SHP77 (cell line): ENCODE measurements around the gene ASAP2.

Experiments
- DNase-seq, 2 experiments: peaks; one replicate each; lab custom pipeline; 2025; lab: John Stamatoyannopoulos, UW

Gene ASAP2

DNA sequence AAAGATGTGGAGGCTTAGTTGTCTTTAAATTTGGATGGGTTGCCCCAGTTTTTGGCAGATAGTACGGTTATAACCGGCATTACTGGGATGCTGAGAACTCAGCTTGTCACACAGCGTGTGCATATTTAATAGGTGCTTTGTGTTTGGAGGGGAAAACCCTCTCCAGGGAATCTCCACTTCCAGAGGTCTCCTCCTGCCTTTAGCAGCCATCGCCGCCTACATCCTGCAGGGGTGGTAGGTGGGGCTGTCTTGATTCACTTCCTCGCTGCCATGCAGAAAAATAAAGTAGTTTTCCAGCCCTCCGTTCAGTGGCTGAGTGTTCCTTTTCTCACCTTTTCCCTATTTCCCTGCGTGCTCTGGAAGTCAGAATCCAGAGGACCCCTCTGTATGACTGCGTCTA is 140.3 kb downstream of the ASAP2 start:
- DNase-seq = no peak

DNA sequence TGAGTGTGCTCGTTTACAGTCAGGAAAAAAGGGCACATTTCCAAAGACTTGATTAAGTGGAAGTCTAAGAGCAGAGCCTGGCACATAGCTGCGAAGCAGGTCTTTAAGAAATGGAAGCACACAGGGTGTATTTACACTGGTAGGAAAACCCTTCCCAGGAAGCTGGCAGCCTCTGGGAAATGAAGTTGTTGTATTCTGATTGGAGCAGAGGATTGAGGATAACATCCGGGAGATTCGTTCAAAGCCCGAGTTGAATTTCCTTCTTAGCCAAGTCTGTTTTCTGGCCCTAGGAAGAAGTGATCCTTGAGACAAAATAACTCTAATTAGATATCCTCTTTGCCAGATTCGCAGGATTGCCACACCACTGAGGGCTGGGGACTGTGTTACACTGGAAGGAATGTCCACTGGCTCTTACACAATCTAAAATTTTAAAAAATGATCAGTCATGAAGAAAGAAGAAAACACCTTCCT is 140.8 kb downstream of the ASAP2 start:
- DNase-seq = no peak

DNA sequence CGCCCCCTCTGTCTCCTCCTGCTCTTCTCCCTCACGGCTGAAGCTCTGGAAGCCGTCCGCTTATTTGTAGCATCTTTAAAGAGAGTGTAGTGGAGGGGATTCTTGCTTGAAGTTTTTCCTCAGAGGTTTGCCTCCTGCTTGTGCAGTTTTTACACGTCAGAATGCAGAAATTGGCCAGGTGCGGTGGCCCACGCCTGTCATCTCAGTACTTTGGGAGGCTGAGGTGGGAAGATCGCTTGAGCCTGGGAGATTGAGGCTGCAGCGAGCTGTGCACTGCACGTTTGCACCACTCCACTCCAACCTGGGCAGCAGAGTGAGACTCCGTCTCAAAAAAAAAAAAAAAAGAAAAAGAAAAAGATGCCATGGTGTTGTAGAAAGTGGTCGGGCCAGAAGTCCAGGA is 147.7 kb downstream of the ASAP2 start:
- DNase-seq = no peak

DNA sequence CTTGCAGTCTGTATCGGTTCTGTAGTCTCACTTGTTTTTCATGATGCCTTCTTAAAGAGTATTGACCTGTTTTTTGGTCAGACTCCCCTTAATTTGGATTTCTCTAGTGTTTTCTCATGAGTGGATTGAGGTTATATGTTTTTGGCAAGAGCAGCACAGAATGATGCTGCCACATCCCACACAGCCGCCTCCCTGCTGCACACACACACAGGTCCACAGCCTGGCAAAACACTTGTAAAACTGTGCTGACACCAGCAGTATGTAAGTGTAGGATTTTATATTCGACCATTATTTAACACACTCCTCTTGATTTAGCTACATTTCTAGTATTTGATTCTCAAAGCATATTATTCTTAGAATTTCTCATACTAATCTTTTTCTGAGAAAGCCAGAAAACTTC is 148.7 kb downstream of the ASAP2 start:
- DNase-seq = no peak

DNA sequence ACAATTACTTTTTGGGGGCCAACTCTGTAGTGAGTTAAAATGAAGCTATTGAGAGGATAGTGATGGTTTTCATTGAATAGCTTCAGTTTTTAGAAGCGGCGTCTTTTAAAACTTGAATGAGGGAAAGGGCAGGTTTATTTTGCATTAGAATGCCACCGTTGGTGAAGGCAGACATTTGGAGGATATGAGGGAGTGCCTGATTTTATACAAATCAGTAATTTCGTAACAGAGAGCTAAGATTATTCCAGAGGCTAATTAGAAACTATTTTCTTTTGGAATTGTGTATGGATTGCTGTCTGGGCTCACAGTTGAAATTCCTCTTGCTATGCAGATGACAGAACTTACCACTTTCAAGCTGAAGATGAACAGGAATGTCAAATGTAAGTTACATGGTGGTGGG is 149.1 kb downstream of the ASAP2 start:
- no peak for DNase-seq

DNA sequence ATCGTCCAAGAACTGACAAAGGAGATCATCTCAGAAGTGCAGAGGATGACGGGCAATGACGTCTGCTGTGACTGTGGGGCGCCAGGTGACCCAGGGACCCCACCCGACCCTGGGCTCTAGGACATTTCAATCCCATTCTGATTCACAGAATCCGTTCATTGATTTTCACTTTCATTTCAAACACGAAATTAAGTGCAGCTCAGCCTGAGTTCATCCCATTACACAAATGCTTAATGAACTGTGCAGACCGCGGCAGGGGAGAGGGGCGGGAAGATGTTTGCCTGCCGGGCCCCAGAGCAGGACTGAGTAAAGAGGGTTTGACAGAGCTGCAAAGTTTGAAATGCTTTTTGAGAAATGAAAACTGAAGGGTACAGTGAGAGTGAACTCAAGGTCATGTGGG is 149.6 kb downstream of the ASAP2 start:
- no peak for DNase-seq

DNA sequence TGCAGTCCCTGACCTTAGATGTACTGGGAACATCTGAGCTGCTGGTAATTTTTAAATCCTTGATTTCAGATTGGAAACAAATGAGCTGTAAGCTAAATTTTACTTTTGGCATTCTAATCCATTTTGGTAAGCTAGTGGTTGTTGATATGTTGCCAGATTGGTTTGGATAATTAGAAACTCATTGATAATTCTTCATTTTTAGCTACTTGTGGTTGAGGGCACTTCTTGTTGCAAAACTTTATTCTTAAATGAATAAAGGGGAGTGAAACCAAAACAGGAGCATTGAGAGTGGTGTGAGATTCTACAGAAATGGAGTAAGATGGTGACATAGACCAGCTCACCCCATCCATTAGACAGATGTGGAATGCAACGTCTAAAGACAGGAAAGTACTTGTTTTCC is 152.2 kb downstream of the ASAP2 start:
- DNase-seq = no peak

DNA sequence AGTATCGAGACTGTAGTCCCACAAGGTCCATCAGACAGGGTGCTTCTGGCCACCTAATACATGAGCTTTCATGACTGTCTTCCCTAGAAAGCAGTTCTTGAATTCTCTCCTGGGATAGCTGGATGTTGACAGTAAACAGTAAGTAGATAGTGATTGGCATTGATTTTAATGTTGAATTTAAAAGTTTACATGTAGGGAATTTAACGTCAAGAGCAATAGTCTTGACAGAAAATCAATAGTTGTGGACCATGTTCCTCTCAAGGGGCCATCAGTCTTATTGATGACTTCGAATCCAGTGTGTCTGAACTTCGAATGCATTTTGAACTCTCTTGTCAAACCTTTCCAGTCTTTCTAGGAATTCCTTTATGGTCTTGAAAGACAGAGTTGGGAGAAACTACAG is 152.9 kb downstream of the ASAP2 start:
- DNase-seq = no peak

DNA sequence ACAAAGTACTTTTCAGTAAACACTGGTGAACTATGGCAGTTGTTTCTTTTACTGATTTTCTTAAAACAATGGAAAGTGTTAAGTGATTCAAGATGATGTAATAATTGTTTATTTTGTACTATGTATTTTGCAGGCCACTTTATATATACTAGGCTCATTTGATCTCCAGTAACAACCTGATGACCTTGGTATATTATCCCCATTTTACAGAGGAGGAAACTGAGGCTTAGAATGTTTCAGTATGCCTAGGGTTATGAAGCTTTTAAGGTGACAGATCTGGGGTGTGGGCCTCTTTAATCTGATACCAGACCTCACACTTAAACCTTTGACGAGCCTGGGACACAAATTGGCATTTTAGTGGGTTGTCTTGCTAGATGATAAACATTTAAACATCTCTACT is 153.5 kb downstream of the ASAP2 start:
- DNase-seq = no peak

DNA sequence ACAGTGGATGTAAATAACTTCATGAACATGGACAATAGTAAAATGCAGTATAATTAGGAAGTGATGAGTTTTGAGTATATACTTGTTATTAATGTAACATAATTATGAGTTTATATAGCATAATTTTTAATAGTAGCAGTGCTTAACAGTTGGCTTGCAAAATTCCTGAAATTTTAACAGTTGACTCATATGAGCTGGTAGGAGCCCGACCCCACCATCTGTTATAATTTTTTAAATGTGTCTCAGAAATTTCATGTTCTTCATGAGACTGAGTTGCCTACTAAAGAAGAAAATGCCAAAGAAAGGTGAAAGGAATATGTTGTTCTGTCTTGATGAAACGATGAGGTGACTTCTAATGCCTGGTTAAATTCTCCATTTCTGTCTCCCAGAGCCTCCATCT is 154.1 kb downstream of the ASAP2 start:
- no peak for DNase-seq

DNA sequence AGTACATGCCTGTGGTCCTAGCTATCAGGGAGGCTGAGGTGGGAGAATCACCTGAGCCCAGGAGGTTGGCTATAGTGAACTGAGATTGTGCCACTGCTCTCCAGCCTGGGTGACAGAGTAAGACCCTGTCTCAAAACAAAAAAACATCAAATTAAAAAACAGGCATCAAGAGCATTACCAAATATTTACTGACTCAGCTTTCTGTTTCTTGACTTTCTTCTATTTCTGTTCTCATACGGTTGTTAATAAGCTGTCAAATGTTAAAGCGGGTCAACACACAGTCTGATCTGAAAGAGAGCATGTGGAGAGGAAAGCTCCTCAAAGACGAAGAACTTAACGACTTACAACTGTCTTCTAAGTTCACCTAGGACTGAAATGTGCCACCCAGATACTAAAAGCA is 157.8 kb downstream of the ASAP2 start:
- no peak for DNase-seq

DNA sequence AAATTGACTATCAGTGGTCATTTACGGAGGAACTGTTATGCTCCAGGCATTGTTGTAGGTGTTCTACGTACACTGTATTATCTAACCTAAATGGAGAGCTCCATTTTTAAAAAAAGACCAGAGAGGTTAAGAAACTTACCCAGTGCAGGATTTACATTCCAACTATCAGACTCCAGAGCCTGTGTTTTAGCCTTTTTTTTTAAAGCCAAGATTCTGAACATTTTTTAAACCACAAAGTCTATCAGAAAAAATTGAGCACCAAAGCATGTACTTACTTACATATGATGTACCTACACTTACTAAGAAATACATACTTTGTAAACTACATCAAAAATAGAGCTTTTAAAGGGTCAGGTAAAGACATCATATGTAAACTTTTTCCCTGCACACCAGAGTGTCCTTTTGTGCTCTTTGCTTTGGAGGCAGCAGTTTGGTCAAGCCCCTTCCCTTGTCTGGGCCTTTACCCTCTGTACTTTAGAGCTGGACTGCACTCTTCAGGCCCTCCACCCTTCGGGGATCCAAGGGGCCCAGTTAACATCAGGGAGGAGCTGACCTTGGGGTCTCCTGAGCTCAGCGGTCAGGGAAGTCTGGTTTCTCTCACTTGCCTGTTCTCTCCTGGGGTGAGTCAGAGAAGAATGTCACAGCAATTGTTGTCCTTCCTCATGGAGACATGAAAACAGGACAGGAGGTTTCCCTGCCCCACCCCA is 158.3 kb downstream of the ASAP2 start:
- no peak for DNase-seq

DNA sequence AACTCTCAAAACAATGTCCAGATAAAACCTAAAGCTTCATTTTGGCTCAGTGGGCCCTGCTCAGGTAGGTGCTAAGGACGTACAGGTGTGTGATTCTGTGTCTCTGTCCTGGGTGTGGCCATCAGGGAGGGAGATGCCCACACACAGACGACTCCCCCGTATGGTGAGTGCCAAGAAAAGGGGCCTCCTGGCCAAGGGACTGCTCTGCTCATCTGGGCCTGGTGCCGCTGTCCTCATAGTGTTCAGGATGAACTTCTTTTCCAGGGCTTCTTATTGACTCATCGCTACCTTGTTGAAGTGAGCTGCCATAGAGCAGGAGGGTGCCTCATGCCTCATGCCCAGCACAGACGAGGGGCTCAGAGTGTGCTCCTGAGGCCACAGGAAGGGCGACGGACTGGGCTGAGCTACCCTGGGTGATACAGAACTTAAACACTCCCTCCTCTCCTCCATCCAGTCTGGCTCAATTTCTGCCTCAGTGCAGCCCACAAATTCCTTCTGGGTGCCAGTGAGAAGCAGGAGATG is 158.9 kb downstream of the ASAP2 start:
- no peak for DNase-seq

DNA sequence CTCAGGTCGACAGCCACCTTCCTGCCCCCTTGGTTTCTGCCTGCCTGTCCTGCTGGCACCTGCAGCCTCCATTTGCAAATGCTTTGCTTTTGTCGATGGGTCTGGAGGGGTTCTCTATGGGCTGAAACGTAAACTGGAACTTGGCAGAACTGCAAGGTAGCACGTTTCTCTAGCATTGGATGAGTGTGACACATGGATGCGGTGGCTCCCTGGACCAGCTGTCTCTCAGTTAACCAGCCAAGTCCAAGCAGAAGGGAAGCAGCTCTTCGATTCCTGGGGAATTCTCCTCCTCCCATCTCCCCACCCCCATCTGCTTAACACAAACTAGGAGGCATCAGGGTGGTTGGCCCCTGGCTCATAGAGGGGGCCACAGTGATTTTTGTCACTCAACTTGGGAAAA is 159.4 kb downstream of the ASAP2 start:
- DNase-seq = no peak

DNA sequence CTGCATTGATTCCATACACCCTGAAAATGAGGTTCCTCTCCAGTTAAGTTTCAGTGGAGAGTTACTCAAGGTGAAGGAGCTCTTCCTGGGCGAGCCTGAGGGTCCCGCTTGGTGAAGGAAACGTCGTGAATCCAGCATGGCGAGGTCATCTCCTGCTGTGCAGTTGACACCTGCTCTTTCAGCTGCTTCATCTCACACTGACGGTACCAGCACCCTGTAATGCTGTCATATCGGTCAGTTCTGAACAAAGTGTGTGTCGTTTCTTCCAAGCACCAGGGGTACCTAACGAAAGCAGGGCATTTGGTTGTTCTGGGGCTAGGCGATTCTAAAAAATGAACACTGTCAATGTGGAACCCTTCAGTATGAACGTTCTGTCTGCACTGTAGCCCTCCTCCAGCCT is 164.1 kb downstream of the ASAP2 start:
- no peak for DNase-seq

DNA sequence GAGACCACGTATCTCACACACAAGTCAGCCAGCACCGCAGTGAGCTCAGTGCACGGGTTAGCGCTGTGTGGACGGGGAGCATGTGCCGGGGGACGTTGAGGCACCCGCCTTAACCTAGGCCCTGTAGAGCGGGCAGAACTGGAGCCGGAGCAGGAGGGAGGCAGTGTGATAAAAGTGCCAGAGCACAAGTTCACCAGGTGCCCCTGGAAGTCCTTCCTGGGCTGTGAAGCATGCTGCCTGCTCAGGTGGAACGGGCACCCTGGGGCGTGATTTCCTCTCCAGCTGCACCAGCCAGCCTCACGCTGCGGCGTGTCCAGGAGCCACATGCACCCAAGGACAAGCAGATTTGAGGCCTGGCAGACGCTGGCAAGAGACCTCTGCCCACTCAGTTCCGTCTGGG is 166.4 kb downstream of the ASAP2 start:
- DNase-seq = no peak

DNA sequence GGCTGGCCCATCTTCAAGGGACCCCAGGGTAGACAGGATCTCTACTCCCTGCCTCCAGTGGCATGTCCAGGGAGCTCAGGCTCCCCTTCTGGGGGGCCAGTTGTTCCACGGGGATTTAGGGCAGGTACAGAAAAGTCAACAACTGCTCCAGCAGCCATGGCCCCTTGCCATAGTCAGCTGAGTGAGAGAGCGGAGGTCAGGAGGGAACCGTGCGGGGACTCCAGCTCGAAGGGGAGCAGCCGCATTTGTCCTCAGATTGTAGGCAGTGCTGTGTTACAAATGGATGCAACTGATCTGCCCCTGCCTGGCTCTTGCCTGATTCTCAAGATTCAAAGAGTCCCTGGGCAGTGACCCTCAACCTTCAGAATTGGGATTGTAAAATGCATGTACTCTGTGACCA is 166.9 kb downstream of the ASAP2 start:
- no peak for DNase-seq

DNA sequence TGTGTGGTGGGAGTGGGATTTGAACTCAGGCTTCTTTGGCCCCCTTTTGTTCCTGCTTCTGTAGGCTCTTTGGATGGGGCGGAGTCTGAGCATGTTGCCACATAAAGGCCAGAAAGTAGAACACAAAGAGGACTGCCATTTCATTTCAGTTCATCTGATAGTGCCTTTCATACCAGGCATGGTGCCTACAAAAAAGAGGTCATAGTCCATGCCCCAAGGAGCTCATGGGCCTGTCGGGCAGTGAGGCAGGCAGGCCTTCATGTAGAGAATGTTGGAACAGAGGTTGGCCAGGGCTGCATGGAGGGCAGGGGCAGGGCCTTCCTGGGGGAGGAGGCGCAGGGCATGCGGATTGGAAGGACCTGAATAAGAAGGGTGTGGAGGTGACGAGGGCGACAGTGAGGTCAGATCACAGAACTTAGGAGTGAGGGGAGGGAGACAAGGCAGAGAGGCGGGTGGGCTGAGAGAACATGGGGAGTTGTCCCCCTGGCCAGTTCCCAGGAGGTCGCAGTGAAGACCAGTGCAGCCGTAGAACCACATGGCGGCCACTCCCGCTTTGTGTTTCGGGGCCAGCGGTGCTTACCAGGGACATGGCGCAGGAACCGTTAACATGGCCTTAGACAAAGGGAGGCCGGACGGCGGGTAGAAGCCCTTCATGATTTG is 167.6 kb downstream of the ASAP2 start:
- DNase-seq = no peak

DNA sequence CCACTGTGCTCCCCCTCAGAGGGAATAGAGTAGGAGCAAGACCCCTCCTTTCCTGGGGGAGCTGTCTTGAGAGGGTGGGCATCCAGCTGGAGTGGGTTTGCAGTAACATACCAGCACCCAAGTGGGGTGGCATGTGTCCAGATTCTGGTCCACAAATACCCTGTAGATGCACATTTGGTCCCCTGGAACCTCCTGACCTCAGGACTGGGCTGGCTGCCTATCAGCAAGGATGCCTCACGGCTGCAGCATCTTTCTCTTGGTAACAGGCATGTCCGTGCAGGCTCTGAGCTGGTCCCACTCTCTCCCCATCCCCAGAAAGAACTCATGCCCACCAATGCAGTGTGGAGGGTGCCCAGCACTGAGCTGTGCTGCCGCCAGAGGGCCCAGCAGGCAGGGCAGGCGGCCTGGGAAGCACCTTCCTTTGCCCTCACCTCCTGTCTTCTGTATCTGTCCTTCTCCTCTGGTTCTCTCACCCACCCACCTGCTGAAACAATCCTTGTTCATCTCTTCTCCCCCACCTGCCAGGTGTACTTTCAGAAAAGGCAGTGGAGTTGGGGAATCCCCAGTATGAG is 169.3 kb downstream of the ASAP2 start:
- no peak for DNase-seq

DNA sequence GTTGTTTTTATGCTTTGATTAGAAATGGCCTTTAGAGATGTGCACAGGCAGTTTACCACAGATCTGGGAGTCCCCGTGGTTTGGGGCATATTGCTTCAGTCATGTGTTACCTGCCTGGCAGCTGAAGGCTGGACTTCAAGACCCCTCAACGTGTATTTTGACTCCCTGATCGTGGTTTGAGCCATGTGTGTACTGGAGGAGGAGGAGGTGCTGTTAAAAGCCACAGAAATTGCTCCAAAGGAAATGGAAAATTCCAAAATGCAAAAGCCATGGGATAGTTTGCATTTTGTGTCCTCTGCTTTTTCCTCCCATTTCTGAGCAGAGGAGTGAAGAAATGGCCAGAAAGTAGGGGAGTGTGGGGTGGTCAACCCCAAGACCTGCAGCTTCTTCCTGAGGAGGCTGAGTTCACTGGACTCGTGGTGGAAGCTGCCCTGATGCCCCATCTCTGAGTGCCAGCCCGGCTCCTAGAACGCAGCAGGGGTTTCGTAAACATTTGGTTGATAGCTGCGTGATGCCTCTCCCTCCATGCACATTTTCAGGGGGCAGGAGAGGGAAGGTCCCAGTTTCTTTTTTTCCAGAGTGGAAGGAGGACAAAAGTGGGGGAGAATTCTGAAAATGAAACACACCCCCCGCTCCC is 171.0 kb downstream of the ASAP2 start:
- no peak for DNase-seq

DNA sequence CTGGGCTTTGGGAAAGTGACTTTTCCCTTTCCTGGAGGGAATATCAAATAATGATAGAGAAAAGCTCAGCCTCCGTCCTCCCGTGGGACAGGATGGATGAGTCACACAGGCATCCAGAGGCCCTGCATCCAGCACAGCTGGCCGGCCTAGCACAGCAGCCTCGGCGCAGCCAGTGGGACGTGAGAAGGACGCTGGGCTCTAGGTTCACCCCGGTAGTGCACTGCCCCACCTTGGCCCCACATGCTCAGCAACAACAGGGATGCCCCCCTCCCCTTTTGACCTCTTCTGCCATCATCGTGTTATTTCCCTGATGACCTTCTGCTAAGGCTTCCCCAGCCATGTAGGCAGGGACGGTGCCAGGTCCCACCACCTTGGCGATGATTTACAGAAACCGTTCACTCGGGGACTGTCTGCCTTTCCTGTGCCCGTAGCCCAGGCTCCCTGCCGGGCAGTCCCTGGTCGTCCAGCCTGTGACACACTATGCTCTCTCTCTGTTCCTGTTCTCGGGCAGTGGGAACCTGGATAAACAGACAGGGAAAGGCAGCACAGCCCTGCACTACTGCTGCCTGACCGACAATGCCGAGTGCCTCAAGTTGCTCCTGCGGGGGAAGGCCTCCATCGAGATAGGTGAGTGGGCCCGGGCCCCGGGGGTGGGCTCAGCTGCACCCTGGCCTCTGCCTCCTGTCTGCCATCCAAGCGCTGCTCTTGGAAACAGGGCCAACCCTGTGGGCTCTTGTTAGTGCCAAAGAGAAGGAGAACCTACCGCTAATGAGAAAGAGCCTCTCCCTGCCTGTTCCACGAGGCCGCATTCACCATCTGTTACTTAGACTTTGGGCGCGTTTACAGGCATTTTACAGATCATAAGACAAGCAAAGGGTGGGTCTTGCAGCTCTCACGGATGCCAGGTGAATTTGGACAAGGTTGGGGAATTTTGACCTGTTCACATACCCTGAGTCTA is 172.1 kb downstream of the ASAP2 start:
- no peak for DNase-seq

DNA sequence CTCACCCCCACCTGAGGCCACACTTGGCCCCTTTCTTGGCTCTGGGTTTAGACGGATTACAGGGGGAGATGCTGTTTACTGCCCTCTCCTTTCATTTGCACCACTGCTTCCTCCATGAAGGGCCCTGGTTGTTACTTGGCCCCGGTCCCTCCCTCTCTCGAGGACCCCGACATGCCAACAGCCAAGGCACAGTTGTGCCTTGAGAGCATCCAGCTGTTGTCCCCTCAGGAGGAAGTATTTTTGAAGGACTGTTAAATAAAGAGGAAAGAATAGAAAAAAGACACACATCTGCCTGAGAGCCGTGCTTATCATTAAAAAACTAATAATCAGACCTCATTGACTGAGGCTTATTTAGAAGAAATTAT is 172.8 kb downstream of the ASAP2 start:
- no peak for DNase-seq
